GM23338 (cell line): Measurements from ENCODE around the gene POLR3A.

ENCODE experiments used
- CREB1 ChIP-seq: fragments of 250-450 bp; sonication (Bioruptor Pico); IDR thresholded peaks from 2 replicates; pipeline ENCODE4 v1.5.0; 2020; ENCODE audit warnings: low read depth, mild to moderate bottlenecking, moderate library complexity
- ETS1 ChIP-seq: IDR thresholded peaks from 2 replicates; pipeline ENCODE4 v1.6.1; 2016; ENCODE audit warnings: antibody characterized with exemption
- EZH2 ChIP-seq: fragments of 200-600 bp; sonication (generic); IDR thresholded peaks from one replicate; pipeline ENCODE4 v1.8.0; 2017; ENCODE audit warnings: antibody characterized with exemption, mild to moderate bottlenecking, low read depth; ENCODE audit not compliant: unreplicated experiment
- EZH2phosphoT487 ChIP-seq: fragments of 200-600 bp; sonication (generic); IDR thresholded peaks from one replicate; pipeline ENCODE4 v1.8.1; 2018; ENCODE audit warnings: antibody characterized with exemption; ENCODE audit not compliant: unreplicated experiment
- JUNB ChIP-seq: IDR thresholded peaks from one replicate; pipeline ENCODE4 v1.6.1; 2016; ENCODE audit warnings: antibody characterized with exemption; ENCODE audit not compliant: unreplicated experiment
- NANOG ChIP-seq: IDR thresholded peaks from 2 replicates; pipeline ENCODE4 v1.6.1; 2016; ENCODE audit warnings: antibody characterized with exemption, borderline replicate concordance
- POLR2AphosphoS5 ChIP-seq: IDR thresholded peaks from 2 replicates; pipeline ENCODE4 v1.6.1; 2016; ENCODE audit warnings: antibody characterized with exemption, low read depth
- STAT1 ChIP-seq: IDR thresholded peaks from one replicate; pipeline ENCODE4 v1.6.1; 2016; ENCODE audit warnings: antibody characterized with exemption; ENCODE audit not compliant: unreplicated experiment
- ZNF331 ChIP-seq: fragments of 250-450 bp; sonication (Bioruptor Pico); IDR thresholded peaks from 2 replicates; pipeline ENCODE4 v1.5.0; 2020; ENCODE audit warnings: low read depth, mild to moderate bottlenecking, moderate library complexity
- TF ChIP-seq, protein P1 (sequence below), 2 experiments: fragments of 200-600 bp in 1 of 2; sonication (generic) in 1 of 2; conservative IDR thresholded peaks; 2 replicates each; pipeline versions ENCODE4 v1.5.1 to v1.6.1; 2016 to 2017; ENCODE audit warnings: antibody characterized with exemption in 2 of 2, low read depth in 2 of 2, mild to moderate bottlenecking in 2 of 2, moderate library complexity in 1 of 2
- TF ChIP-seq, protein P2 (sequence below): IDR thresholded peaks from one replicate; pipeline ENCODE4 v1.6.1; 2018; ENCODE audit warnings: antibody characterized with exemption; ENCODE audit not compliant: unreplicated experiment

- TF ChIP-seq, protein P1, sequence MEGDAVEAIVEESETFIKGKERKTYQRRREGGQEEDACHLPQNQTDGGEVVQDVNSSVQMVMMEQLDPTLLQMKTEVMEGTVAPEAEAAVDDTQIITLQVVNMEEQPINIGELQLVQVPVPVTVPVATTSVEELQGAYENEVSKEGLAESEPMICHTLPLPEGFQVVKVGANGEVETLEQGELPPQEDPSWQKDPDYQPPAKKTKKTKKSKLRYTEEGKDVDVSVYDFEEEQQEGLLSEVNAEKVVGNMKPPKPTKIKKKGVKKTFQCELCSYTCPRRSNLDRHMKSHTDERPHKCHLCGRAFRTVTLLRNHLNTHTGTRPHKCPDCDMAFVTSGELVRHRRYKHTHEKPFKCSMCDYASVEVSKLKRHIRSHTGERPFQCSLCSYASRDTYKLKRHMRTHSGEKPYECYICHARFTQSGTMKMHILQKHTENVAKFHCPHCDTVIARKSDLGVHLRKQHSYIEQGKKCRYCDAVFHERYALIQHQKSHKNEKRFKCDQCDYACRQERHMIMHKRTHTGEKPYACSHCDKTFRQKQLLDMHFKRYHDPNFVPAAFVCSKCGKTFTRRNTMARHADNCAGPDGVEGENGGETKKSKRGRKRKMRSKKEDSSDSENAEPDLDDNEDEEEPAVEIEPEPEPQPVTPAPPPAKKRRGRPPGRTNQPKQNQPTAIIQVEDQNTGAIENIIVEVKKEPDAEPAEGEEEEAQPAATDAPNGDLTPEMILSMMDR (conservative IDR thresholded peaks at IDR 0.05; ENCODE audit: low read depth in 2 of 2), result no peak
- no peak for TF ChIP-seq NANOG
- no peak for TF ChIP-seq EZH2
- no peak for TF ChIP-seq ZNF331 (CRISPR knock-in tag)
- no peak for TF ChIP-seq CREB1 (CRISPR knock-in tag)
- no peak for TF ChIP-seq EZH2phosphoT487
- no peak for TF ChIP-seq POLR2AphosphoS5
- TF ChIP-seq, protein P2, sequence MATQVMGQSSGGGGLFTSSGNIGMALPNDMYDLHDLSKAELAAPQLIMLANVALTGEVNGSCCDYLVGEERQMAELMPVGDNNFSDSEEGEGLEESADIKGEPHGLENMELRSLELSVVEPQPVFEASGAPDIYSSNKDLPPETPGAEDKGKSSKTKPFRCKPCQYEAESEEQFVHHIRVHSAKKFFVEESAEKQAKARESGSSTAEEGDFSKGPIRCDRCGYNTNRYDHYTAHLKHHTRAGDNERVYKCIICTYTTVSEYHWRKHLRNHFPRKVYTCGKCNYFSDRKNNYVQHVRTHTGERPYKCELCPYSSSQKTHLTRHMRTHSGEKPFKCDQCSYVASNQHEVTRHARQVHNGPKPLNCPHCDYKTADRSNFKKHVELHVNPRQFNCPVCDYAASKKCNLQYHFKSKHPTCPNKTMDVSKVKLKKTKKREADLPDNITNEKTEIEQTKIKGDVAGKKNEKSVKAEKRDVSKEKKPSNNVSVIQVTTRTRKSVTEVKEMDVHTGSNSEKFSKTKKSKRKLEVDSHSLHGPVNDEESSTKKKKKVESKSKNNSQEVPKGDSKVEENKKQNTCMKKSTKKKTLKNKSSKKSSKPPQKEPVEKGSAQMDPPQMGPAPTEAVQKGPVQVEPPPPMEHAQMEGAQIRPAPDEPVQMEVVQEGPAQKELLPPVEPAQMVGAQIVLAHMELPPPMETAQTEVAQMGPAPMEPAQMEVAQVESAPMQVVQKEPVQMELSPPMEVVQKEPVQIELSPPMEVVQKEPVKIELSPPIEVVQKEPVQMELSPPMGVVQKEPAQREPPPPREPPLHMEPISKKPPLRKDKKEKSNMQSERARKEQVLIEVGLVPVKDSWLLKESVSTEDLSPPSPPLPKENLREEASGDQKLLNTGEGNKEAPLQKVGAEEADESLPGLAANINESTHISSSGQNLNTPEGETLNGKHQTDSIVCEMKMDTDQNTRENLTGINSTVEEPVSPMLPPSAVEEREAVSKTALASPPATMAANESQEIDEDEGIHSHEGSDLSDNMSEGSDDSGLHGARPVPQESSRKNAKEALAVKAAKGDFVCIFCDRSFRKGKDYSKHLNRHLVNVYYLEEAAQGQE, result no peak
- no peak for TF ChIP-seq STAT1
- TF ChIP-seq JUNB, result no peak
- TF ChIP-seq ETS1, result no peak
Measured at GRCh38 chr10:77955136-77955535, 74.2 kb downstream of the POLR3A start.
